Stimulated activated CD8-positive, alpha-beta memory T cell treated with anti-CD3 and anti-CD28 coated beads, Interleukin-15, amount 100 ng/mL, for 4 hours (primary cell): ENCODE measurements around the gene GRK5.

ENCODE experiments used
- DNase-seq, 2 donors: peaks; one replicate each; pipeline ENCODE4 v3.0.0-alpha.2; 2020; ENCODE audit warnings: low read depth in 2 of 2

Gene GRK5

GRCh38 chr10:119480667-119481066 is 273.3 kb downstream of the GRK5 start:
- no peak for DNase-seq

DNA sequence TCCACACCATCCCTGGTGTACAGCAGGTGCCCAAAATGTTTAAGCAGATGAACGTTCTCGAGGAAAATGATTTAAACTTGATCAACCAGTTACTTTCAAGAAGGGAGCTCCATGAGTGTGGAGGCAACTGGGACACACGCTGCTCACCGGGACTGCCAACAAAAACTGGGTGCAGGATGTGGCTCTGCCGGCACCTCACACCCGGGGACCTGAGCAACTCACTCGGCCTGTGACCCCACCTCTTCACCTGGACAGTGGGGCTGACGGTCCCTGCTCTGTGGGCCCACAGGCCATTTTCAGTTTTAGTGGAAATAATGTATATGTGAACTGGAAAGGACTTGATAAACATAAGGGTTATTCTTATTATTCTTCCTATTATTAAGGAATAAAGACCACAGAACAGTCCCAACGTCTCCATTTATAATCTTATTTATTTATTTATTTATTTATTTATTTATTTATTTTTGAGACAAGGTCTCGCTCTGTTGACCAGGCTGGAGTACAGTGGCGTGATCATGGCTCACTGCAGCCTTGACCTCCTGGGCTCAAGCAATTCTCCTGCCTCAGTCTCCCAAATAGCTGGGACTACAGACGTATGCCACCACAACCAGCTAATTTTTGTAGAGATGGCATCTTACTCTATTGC is 274.5 kb downstream of the GRK5 start:
- no peak for DNase-seq

GRCh38 chr10:119483001-119483400 is 275.6 kb downstream of the GRK5 start:
- no peak for DNase-seq

GRCh38 chr10:119483839-119484238 is 276.5 kb downstream of the GRK5 start:
- no peak for DNase-seq

GRCh38 chr10:119488675-119489074 is 281.3 kb downstream of the GRK5 start:
- no peak for DNase-seq

- DNase-seq = no peak
These were observed 282.6 kb downstream of the GRK5 start for GRCh38 chr10:119489991-119490326.

DNA sequence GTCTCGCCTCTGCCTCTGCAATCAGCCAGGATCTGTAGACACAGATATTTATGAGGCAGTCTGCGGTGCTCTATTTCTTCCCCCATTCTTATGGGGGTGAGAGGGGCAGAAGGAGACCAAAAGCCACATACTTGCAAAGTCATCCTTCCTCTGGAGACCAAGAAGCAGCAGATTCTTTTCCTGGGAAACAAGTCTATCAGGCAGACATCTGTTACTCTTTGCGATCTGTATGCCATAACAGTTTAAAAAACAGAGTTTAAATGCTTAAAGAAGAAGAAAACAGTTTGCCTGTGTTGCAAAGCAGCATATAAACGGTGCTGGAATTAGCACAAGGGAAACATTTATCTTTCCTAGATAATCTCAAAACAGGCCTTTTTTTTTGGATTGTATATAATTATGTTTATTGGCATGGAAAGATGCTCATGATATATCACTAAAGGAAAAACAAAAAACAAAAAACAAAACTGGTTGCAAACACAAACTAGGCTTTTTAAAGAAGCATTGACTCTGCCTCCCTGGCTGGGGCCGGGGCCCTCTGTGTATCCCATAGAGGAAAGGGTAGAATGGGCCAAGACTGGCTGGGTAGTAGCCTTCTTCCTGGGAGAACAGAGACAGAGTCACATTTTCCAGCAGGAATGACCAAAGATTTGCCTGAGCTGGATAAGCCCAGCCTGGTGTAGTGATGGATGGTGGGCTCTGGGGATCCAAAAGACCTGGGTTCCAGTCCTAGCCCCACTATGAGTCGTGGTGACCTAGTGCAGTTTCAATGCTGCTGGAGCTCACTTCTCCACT is 284.8 kb downstream of the GRK5 start:
- no peak for DNase-seq

- no peak for DNase-seq
These were observed 285.8 kb downstream of the GRK5 start for GRCh38 chr10:119493155-119493554.

DNA sequence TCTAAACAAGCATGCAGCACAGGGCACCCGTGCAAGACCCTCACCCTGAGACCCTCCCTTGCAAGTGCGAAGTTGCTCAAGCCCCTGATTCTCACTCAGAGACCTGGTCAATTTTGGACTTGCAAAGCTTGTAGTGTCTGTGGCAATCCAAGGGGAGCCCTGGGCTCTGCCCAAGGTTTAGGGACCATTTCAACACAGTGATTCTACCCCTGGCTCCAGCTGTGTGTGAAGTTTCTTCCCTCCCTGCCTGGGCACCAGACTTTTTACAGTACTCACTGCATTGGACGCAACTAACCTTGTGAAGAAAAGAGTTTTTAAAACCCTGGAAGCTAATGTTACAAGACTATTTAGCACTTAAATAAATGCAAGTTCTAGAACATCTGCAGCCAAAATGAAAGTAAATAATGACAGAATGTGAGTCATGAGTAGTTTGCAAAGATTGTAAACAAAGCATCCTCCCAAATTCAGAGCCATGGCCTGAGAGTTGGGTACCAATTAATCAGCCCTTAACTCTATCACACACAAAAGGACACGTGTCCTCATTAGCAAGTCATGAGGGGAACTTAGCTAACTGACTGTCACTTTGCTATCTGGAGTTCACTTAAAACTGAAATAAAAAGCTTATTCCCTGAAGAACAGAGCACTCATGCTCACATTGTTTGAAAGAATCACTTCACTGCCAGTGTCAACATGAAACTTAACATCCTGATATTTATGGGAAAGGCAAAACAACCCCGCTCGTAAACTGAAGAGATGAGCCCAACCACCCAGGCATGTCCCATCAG is 287.1 kb downstream of the GRK5 start:
- DNase-seq = no peak

DNA sequence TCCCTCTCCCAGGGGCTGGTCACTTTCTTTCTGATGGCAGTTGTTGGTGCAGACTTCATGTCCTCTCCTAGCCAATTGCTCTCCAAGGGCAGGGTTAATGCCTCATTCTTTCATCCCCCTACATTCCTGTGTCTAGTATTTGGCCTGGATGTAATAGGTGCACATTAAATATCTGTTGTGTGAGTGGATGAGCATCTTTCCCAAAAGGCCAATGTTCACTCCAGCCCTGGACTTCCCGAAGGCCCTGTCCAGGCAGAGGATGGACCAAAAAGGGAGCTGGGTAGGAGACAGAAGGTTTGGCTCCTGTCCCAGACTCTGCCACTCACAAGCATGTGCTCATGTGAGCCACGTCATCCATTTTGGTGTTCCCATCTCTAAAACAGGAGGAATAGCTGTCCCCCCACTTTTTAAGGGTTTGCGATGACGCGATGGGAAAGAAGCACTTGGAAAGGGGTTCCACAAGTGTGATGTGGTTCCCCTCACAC is 287.7 kb downstream of the GRK5 start:
- DNase-seq = no peak

- no peak for DNase-seq
These were observed 288.2 kb downstream of the GRK5 start for GRCh38 chr10:119495545-119495944.

DNA sequence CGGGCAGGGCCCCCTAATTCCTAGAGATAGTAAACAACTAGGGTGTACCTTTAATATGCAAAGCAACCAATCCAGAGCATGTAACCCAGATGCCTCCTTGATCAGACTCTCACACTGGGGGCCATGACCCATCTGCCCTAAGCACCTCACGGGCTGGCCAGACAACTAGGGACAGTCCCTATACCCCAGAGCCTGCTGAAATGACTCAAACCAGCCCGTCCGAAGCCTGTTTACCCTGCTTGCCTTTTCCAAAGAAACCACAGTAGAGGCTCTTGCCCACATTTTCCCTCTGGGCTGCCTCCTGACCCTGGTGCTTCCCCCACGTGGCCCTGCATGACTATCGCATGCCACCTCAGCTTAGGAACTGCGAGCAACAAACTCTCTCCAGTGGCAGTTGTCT is 288.9 kb downstream of the GRK5 start:
- no peak for DNase-seq

DNA sequence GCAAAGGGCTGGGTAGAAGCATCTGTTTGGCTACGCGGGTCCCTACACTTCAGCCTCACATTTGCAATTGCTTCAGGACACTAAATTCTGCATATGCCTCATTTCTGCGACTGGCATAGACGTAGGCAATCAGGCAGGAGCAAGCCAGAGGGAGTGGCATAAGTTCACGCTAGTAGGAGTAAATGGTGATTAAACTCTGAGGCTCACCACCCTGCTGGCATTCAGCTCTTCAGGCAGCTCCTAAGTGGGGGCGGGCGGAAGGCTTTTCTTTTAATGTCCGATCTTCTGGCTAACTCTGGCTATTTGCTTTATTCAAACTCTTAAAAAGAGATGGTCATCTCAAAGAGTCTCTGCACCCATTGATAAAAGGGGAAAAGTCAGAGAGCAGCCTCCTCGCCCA is 289.9 kb downstream of the GRK5 start:
- DNase-seq = no peak

DNA sequence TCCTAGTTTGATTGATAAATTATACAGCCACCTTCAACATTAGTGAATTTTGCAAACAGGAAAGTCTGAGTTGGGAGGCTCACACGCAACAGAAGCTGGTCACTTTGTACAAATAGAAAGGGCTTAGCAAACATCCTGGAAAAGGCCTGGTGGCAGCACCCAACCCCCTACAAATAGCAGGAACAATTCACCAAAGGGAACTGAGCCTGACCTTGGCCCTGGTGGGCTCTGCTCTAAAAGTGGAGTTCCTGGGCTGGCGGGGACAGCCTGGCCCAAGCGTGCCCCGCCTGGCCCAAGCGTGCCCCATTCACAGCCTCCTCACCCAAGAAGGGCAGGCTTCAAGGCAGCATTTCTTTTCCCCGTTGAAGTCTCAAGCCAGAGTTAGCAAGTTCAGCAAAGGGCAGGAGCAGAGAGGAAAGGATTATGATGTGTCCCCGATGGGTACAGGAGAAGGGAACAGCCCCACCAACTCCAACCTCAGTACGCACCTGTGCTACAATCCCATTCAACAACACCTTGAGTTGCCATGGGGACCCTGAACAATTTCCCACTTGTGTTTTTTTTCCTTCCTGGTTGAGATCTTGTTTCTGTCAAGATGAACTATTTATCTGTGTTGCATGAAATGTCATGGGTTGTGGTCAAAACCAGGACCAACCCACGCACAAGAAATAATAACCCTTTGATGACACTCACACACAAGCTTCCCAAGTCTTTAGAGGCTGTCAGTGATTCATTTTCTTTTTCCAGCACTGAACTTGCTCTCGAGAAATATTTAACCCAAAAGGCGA is 291.7 kb downstream of the GRK5 start:
- no peak for DNase-seq

DNA sequence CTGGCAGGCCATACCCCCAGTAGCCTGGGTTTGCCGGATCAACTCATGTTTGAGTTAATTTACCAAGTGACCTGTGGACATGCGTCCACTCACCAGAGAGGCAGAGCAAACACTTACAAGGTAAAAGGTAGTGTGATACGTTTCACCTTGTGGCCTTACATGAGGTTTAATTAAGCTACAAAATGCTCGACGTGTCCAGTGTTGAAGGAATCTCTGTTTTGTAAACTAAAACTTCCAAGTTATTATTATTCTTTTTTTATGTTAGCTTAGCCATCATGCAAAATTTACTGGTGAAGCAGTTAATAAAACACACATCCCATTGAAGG is 292.3 kb downstream of the GRK5 start:
- DNase-seq = no peak

GRCh38 chr10:119500123-119500795 is 292.9 kb downstream of the GRK5 start:
- no peak for DNase-seq

DNA sequence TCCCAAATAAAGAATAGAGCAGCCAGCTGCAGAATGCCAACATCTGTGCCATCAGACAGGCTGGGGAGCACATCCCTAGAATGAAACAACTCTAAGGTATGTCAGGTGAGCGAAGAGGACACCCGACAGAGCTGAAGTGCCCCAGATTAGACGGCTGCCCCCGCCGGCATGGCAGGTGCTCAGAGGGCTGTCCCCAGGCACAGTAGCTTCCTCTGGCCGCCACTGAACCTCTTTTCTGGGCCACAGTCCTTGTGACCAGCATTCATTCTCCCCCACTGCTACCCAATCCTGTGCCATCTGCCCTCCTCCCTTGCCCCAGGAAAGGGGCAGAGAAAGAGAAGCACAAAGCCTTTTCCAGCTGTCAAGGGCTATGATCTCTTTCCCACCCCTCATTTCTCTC is 293.4 kb downstream of the GRK5 start:
- no peak for DNase-seq

DNA sequence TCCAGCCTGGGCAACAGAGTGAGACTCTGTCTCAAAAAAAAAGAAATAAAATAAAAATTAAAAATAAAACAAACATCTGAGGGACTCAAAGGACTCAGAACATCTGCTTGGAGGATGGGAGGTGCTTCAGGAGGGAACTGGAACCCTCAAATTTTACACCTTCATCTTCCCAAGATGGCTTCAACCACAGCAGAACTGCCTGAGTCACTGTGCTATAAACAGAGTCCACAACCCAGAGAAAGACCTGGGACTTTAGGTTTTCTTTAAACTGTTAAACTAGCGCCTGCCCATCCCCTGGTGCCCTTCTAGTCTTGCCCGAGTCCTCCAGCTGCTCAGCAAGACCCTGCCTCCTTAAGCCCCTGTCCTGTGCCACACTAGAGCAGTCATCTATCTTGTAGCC is 294.3 kb downstream of the GRK5 start:
- no peak for DNase-seq

- peak; percentile 59 to 72 for DNase-seq
These were observed 294.8 kb downstream of the GRK5 start for GRCh38 chr10:119502209-119502608.

DNA sequence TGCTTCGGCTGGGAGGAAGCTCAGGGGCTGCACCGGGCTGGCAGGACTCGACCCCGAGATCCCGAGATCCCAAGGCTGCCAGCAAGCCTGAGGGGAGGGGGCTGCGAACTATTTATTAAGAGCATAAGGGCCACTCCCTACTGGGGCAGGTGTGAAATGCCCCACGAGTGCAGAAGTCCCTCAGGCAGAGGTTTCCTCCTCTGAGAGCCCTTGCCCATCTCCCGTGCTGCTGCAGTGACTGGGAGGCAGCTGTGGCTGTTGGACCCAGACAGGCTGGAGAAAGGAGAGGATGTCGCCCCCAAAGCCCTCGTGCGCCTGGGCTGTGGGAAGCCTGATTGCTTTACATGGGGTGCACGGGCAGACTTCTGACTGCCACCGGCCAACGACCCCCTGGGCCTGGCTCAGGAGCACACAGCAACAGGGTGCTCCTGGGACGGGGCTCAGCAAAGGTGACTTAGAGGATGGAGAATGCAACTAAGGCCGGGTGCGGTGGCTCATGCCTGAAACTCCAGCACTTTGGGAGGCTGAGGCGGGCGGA is 295.3 kb downstream of the GRK5 start:
- DNase-seq = no peak

- DNase-seq = no peak
These were observed 296.4 kb downstream of the GRK5 start for GRCh38 chr10:119503821-119504220.
